ENCODE results near the gene C20orf202.

C20orf202 gene

DNA sequence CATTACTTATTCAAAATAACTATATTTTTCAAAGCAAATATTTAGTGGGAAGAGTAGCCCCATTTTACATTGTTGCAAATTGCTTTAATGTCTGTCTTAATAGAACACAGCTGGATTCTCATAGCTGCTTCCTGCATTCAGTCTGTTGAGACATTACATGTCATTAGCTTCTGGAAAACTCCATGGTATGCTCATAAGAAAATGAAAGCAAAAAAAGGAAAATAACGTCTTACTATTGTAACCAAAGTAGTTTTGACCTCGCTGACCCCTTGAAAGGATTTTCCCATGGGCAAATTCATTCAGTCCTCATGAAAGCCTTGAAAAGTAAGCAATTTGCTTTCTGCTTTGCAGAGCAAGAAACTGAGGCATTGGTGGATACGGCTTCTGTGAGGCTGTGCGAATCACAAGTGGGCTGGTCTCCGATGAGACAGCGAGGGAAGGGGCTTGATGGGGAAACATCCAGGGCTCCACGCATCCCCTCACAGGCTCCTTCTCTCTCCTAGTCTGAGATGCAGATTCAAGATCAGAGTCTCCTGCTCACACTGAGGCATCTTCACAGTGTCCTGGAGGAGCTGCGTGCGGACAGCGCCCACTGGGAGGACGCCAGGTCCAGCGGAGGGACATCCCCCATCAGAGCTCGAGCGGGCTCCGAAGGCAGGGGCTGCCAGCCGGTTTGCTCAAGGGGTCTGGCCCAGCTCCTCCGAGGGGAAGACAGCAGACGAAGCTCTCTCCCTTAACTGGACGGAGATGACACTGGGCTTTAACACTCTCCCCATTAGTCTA lies 3.3 kb downstream of the C20orf202 start:
- TF ChIP-seq, protein P1, sequence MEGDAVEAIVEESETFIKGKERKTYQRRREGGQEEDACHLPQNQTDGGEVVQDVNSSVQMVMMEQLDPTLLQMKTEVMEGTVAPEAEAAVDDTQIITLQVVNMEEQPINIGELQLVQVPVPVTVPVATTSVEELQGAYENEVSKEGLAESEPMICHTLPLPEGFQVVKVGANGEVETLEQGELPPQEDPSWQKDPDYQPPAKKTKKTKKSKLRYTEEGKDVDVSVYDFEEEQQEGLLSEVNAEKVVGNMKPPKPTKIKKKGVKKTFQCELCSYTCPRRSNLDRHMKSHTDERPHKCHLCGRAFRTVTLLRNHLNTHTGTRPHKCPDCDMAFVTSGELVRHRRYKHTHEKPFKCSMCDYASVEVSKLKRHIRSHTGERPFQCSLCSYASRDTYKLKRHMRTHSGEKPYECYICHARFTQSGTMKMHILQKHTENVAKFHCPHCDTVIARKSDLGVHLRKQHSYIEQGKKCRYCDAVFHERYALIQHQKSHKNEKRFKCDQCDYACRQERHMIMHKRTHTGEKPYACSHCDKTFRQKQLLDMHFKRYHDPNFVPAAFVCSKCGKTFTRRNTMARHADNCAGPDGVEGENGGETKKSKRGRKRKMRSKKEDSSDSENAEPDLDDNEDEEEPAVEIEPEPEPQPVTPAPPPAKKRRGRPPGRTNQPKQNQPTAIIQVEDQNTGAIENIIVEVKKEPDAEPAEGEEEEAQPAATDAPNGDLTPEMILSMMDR (IDR thresholded peaks at IDR 0.05; ENCODE audit: borderline replicate concordance, control extremely low read depth, extremely low read depth, insufficient read depth, missing control alignments): no peak
- in situ Hi-C loops (cut with MboI; ENCODE audit: low sequenced_read_pairs, unreplicated experiment): no loop called here
- DNase-seq (ENCODE audit: low spot score): no peak

DNA sequence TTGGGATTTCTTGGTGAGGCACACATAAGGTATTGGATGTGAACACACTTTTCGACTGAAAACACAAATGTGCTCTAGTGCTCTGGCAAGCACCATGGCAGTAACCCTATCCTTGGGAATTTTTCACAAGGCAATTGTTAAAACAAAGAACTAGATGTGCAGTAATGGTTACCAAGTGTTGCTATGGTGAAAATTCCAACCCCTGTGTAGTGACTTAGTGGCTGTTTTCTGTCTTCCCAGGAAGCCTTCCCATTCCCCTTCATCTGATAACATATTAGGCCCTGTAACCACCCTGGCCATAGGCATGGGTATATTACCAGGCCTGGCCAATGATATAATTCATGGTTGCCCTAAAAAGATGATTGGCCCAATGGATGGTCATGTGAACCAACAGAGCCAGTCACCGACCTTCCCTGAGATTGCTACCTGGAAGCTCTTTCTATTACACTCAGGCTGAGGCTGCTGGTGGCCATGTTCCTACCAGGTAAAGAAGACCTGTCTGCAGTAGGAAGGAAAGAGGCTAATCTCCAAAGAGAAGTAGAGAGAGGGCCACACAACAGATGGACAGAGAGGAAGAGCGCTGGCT lies 4.1 kb downstream of the C20orf202 start:
- DNase-seq (ENCODE audit: low spot score): no peak
- TF ChIP-seq, protein P1 (IDR thresholded peaks at IDR 0.05; ENCODE audit: borderline replicate concordance, control extremely low read depth, extremely low read depth, insufficient read depth, missing control alignments): no peak
- in situ Hi-C loops (cut with MboI; ENCODE audit: low sequenced_read_pairs, unreplicated experiment): no loop called here

DNA sequence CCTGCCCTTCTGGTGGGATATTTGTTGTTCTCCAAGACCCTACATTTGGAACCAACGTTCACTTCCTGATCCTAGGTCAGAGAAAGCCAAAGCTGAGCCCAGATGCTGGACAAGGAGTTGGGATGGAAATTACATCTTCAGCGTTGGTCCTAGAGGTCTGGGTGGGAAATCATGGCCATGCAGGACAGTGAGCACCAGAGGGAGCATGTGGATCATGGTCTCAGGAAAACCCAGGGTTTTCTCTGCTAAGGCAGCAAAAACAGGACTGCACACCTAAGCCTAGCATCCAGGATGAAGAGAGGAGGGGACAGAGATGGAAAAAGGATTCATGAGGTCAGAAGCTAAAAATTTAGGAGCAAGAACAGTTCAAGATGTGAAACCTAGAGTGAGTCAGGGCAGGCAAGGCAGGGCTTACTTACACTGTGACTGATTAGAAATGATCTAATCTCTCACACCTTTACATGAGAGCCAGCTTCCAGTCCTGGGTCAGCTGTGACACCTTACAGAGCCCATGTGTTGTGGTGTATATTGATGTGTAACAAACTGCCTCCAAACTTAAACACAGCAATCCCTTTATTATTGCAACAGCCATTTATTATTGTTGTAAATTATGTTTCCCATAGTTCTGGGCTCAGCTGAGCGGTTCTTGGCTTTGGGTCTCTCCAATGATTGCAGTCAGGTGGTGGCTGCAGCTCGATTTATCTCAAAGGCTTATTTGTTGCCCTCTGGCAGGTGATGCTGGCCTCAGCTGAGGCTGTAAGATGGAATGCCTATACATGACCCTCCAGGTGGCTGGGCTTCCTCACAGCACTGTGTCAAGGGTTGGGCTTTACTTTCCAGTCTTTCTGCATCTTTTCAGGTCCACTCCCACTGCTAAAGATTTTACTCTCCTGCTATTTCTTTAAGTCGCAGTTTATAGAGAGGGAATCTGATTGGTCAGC lies 6.5 kb downstream of the C20orf202 start:
- TF ChIP-seq, protein P1 (IDR thresholded peaks at IDR 0.05; ENCODE audit: borderline replicate concordance, control extremely low read depth, extremely low read depth, insufficient read depth, missing control alignments): no peak
- no peak for DNase-seq (ENCODE audit: low spot score)
- in situ Hi-C loops (cut with MboI; ENCODE audit: low sequenced_read_pairs, unreplicated experiment): no loop called here

DNA sequence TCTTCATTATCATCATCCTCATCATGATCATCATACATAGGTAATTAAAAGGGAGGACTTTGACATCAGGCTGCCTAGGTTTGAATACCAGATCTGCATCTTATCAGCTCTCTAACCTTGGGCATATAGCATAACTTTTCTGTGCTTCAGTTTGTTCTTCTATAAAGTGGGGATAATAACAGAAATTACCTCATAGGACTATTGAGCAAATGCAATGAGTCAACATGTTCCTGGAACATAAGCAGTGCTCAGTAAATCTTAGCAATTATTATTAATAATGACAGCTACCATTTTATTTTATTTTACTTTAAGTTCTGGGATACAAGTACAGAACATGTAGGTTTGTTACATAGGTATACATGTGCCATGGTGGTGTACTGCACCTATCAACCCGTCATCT lies 7.2 kb downstream of the C20orf202 start:
- in situ Hi-C loops (cut with MboI; ENCODE audit: low sequenced_read_pairs, unreplicated experiment): no loop called here
- TF ChIP-seq, protein P1 (IDR thresholded peaks at IDR 0.05; ENCODE audit: borderline replicate concordance, control extremely low read depth, extremely low read depth, insufficient read depth, missing control alignments): no peak
- no peak for DNase-seq (ENCODE audit: low spot score)

DNA sequence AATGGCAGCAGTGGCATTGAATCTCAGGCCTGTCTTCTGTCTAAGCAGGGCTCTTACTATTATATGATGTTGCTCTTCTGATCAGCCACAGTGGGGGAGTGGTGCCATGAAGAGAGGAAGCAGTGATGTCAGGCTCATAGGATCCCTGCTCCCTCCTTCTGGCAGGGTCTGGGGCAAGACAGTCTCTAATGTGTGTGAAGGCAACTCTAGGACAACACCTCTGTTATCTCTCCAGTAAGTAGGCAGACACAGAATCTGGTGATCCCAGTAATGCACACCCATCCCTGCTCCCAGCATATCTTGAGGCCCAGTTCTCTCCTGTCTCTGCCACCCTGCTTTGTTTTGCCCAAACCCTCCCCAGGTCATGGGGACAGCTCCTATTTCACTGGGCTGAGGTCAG lies 8.8 kb downstream of the C20orf202 start:
- TF ChIP-seq, protein P1 (IDR thresholded peaks at IDR 0.05; ENCODE audit: borderline replicate concordance, control extremely low read depth, extremely low read depth, insufficient read depth, missing control alignments): no peak
- DNase-seq (ENCODE audit: low spot score): no peak
- in situ Hi-C loops (cut with MboI; ENCODE audit: low sequenced_read_pairs, unreplicated experiment): no loop called here
